HEK293T (cell line): ENCODE measurements around the gene ART1.

ENCODE experiments used
- BHLHE40 ChIP-seq: fragments of 450-650 bp; IDR thresholded peaks from 2 replicates; pipeline ENCODE4 v1.6.1; 2016; ENCODE audit warnings: mild to moderate bottlenecking, moderate library complexity, borderline replicate concordance
- FOXA1 ChIP-seq: fragments of 450-650 bp; IDR thresholded peaks from 2 replicates; pipeline ENCODE4 v1.6.1; 2016; ENCODE audit warnings: mild to moderate bottlenecking
- FOXM1 ChIP-seq: fragments of 450-650 bp; IDR thresholded peaks from 2 replicates; pipeline ENCODE4 v1.6.1; 2017; ENCODE audit warnings: mild to moderate bottlenecking, borderline replicate concordance
- L3MBTL2 ChIP-seq: fragments of 450-650 bp; conservative IDR thresholded peaks from 2 replicates; pipeline ENCODE4 v1.6.1; 2016; ENCODE audit warnings: mild to moderate bottlenecking
- NFRKB ChIP-seq: fragments of 450-650 bp; IDR thresholded peaks from 2 replicates; pipeline ENCODE4 v1.6.1; 2016; ENCODE audit warnings: mild to moderate bottlenecking, moderate library complexity
- SP1 ChIP-seq: fragments of 450-650 bp; IDR thresholded peaks from 2 replicates; pipeline ENCODE4 v1.6.1; 2017
- SUZ12 ChIP-seq: fragments of 450-650 bp; IDR thresholded peaks from 2 replicates; pipeline ENCODE4 v1.6.1; 2016; ENCODE audit warnings: mild to moderate bottlenecking
- TARDBP ChIP-seq: fragments of 450-650 bp; IDR thresholded peaks from 2 replicates; pipeline ENCODE4 v1.6.1; 2016
- ZNF384 ChIP-seq: fragments of 450-650 bp; IDR thresholded peaks from 2 replicates; pipeline ENCODE4 v1.6.1; 2016

DNA sequence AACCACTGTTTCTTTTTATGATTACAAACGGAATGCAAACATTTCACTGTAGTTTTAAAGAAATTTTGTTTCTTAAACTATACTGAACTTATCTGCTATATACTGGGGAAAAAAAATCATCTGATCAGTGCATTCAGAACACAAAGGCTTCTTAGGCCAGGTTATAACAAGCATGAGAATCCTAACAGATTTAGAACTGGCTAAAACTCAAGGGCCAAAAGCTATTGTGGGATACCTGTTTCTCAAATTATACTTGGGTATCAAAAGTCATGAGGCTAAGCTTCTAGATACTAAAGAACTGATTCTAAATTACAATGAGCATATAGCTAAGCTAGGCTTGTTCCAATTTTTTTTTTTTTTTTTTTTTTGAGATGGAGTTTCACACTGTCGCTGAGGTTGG lies 56.0 kb downstream of the ART1 start:
- TF ChIP-seq L3MBTL2 (no peak), SUZ12 (no peak), TARDBP (no peak), FOXA1 (no peak), FOXM1 (no peak), SP1 (no peak), NFRKB (no peak), BHLHE40 (no peak), ZNF384 (no peak)
